Breast epithelium (tissue), 3 donors: ENCODE results near the gene PPP1R1A.

Source experiments
- POLR2A ChIP-seq: fragments of 450-650 bp; IDR thresholded peaks from one replicate; pipeline ENCODE4 v1.6.1; 2016; ENCODE audit warnings: antibody characterized with exemption, mild to moderate bottlenecking, moderate library complexity
- TF ChIP-seq, protein P1 (sequence below), 3 donors: fragments of 450-650 bp; IDR thresholded peaks; one replicate each; pipeline ENCODE4 v1.5.1; 2016 to 2017; ENCODE audit warnings: antibody characterized with exemption in 3 of 3, mild to moderate bottlenecking in 3 of 3, moderate library complexity in 3 of 3

DNA sequence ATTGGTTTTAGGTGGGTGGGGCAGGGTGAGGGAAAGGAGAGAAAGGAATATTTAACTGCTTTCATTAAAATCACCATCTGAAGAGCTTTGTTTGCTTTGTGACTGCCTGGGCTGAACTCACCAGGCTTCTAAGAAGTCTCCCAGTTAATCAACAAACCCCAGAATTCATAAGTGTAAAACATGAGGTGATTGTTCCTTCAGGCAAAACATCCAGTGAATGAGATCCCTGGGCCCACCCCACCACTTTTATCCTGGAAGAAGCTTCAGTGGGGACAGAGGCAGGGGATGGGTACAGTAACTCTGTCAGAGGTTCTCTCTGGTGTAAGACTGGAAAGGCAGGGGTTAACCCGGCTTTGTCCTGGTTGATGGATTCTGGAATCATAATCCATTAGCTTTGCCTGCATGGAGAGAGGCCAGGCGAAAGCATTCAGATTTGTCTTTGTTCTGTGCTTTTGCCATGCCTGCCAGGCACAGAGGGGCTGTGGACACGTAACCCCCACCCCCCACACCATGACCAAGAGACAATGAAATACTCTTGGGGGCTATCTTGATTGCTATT, 22.4 kb downstream of the PPP1R1A start:
- TF ChIP-seq, protein P1, sequence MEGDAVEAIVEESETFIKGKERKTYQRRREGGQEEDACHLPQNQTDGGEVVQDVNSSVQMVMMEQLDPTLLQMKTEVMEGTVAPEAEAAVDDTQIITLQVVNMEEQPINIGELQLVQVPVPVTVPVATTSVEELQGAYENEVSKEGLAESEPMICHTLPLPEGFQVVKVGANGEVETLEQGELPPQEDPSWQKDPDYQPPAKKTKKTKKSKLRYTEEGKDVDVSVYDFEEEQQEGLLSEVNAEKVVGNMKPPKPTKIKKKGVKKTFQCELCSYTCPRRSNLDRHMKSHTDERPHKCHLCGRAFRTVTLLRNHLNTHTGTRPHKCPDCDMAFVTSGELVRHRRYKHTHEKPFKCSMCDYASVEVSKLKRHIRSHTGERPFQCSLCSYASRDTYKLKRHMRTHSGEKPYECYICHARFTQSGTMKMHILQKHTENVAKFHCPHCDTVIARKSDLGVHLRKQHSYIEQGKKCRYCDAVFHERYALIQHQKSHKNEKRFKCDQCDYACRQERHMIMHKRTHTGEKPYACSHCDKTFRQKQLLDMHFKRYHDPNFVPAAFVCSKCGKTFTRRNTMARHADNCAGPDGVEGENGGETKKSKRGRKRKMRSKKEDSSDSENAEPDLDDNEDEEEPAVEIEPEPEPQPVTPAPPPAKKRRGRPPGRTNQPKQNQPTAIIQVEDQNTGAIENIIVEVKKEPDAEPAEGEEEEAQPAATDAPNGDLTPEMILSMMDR (IDR thresholded peaks at IDR 0.05), result no peak
- no peak for TF ChIP-seq POLR2A
